DND-41 (cell line): ENCODE measurements around the gene SPINT4.
"Not testable (repeated sequence)": the region's sequence is repeated elsewhere in the genome, so short reads cannot be mapped to it uniquely, and the experiment has no call there.

Experiments used
- EZH2 ChIP-seq: IDR thresholded peaks from 3 replicates; pipeline ENCODE4 v1.6.1; 2012; ENCODE audit warnings: borderline replicate concordance, low read depth, mild to moderate bottlenecking, moderate library complexity, low read length, inconsistent platforms; ENCODE audit not compliant: severe bottlenecking
- TF ChIP-seq, protein P1 (sequence below): IDR thresholded peaks from 2 replicates; pipeline ENCODE4 v1.5.1; 2012; ENCODE audit warnings: borderline replicate concordance, low read length, moderate library complexity, mild to moderate bottlenecking; ENCODE audit not compliant: poor library complexity, severe bottlenecking; ENCODE audit errors: extremely low read depth

DNA sequence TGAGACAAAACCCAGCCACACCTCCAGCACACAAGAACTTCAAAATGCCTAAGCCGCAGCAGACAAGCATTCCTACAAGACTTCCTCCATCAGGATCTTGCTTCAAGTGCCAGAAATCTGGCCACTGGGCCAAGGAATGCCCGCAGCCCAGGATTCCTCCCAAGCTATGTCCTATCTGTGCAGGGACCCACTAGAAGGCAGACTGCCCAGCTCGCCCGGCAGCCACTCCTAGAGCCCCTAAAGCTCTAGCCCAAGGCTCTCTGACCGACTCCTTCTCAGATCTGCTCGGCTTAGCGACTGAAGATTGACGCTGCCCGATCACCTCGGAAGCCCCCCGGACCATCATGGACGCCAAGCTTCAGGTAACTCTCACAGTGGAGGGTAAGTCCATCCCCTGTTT lies 39.8 kb downstream of the SPINT4 start:
- TF ChIP-seq, protein P1, sequence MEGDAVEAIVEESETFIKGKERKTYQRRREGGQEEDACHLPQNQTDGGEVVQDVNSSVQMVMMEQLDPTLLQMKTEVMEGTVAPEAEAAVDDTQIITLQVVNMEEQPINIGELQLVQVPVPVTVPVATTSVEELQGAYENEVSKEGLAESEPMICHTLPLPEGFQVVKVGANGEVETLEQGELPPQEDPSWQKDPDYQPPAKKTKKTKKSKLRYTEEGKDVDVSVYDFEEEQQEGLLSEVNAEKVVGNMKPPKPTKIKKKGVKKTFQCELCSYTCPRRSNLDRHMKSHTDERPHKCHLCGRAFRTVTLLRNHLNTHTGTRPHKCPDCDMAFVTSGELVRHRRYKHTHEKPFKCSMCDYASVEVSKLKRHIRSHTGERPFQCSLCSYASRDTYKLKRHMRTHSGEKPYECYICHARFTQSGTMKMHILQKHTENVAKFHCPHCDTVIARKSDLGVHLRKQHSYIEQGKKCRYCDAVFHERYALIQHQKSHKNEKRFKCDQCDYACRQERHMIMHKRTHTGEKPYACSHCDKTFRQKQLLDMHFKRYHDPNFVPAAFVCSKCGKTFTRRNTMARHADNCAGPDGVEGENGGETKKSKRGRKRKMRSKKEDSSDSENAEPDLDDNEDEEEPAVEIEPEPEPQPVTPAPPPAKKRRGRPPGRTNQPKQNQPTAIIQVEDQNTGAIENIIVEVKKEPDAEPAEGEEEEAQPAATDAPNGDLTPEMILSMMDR = not testable (repeated sequence)
- not testable (repeated sequence) for TF ChIP-seq EZH2
